Activated CD4-positive, alpha-beta T cell treated with anti-CD3 and anti-CD28 coated beads, Interleukin-2, amount 10 ng/mL, durations not matched to agents 24 days and 14 days (primary cell): Measurements from ENCODE around the gene EVX1. TPM values are rescaled to one million over a fixed set of nuclear protein-coding genes. Genes with fewer than 3 reads are reported as not detected.

Source experiments
- DNase-seq: peaks from one replicate; pipeline ENCODE4 v3.0.0; 2022
- H3K27ac Mint-ChIP-seq: one replicate; pipeline ENCODE4 v1.8.0; 2022; ENCODE audit warnings: mild to moderate bottlenecking, mixed read lengths
- H3K27me3 Mint-ChIP-seq: one replicate; pipeline ENCODE4 v1.8.0; 2022; ENCODE audit warnings: mixed read lengths
- H3K36me3 Mint-ChIP-seq: one replicate; pipeline ENCODE4 v1.8.0; 2022; ENCODE audit warnings: low read depth, mild to moderate bottlenecking, mixed read lengths
- H3K4me1 Mint-ChIP-seq: one replicate; pipeline ENCODE4 v1.8.0; 2021; ENCODE audit warnings: mixed read lengths
- H3K4me3 Mint-ChIP-seq: one replicate; pipeline ENCODE4 v1.8.0; 2022; ENCODE audit warnings: mild to moderate bottlenecking, moderate library complexity, mixed read lengths
- H3K9me3 Mint-ChIP-seq: one replicate; pipeline ENCODE4 v1.8.0; 2021; ENCODE audit warnings: mixed read lengths
- intact Hi-C: fragments of 100-400 bp; cut with micrococcal nuclease; formaldehyde crosslinking; loops from one replicate; pipeline ENCODE4 v1.15.1; 2023
- total RNA-seq: library from RNA; stranded (reverse); gene quantifications from 2 replicates; pipeline ENCODE4 v1.2.3, GENCODE V29; 2022

Gene EVX1
- total RNA-seq, 1 donor from 2014 or later, result not detected

GRCh38 chr7:27245798-27246691 lies 3.4 kb downstream of the EVX1 start:
- Mint-ChIP-seq H3K4me1 (no peaks in the 10 kb centered on the region), H3K36me3 (peaks cover 4% of the 10 kb centered on the region), H3K4me3 (no peak overlapping the region), H3K27me3 (peaks cover 86% of the 10 kb centered on the region), H3K9me3 (peaks cover 8% of the 10 kb centered on the region), H3K27ac (no peak overlapping the region)
- no peak for DNase-seq
- intact Hi-C loops, result no loop called here

GRCh38 chr7:27247000-27247399 lies 4.4 kb downstream of the EVX1 start:
- peaks cover 2% of the 10 kb centered on the region for H3K36me3 Mint-ChIP-seq
- H3K27me3 Mint-ChIP-seq, result peaks cover 81% of the 10 kb centered on the region
- intact Hi-C loops, result no loop called here
- H3K9me3 Mint-ChIP-seq, result peaks cover 6% of the 10 kb centered on the region
- no peaks in the 10 kb centered on the region for H3K4me1 Mint-ChIP-seq
- no peak overlapping the region for H3K4me3 Mint-ChIP-seq
- DNase-seq, result no peak
- no peak overlapping the region for H3K27ac Mint-ChIP-seq

GRCh38 chr7:27247452-27248426 lies 5.1 kb downstream of the EVX1 start:
- Mint-ChIP-seq H3K4me3 (no peak overlapping the region), H3K9me3 (peaks cover 6% of the 10 kb centered on the region), H3K36me3 (peaks cover 2% of the 10 kb centered on the region), H3K27me3 (peaks cover 82% of the 10 kb centered on the region), H3K4me1 (peaks cover 3% of the 10 kb centered on the region), H3K27ac (no peak overlapping the region)
- intact Hi-C loops, result no loop called here
- no peak for DNase-seq

GRCh38 chr7:27248427-27248806 lies 5.8 kb downstream of the EVX1 start:
- Mint-ChIP-seq H3K4me3 (no peak overlapping the region), H3K36me3 (peaks cover 2% of the 10 kb centered on the region), H3K4me1 (peaks cover 3% of the 10 kb centered on the region), H3K9me3 (peaks cover 5% of the 10 kb centered on the region), H3K27me3 (peaks cover 87% of the 10 kb centered on the region), H3K27ac (no peak overlapping the region)
- intact Hi-C loops, result no loop called here
- no peak for DNase-seq

GRCh38 chr7:27248911-27249723 lies 6.5 kb downstream of the EVX1 start:
- no peak for DNase-seq
- intact Hi-C loops, result no loop called here
- H3K9me3 Mint-ChIP-seq, result peaks cover 3% of the 10 kb centered on the region
- peaks cover 2% of the 10 kb centered on the region for H3K36me3 Mint-ChIP-seq
- peaks cover 88% of the 10 kb centered on the region for H3K27me3 Mint-ChIP-seq
- no peak overlapping the region for H3K4me3 Mint-ChIP-seq
- H3K4me1 Mint-ChIP-seq, result peaks cover 3% of the 10 kb centered on the region
- H3K27ac Mint-ChIP-seq, result no peak overlapping the region

- no peaks in the 10 kb centered on the region for H3K36me3 Mint-ChIP-seq
- no peak for DNase-seq
- intact Hi-C loops, result no loop called here
- H3K9me3 Mint-ChIP-seq, result peaks cover 3% of the 10 kb centered on the region
- peaks cover 3% of the 10 kb centered on the region for H3K4me1 Mint-ChIP-seq
- H3K27ac Mint-ChIP-seq, result peak overlapping the region; percentile 30
- H3K4me3 Mint-ChIP-seq, result no peak overlapping the region
- H3K27me3 Mint-ChIP-seq, result peaks cover 86% of the 10 kb centered on the region
Measured at GRCh38 chr7:27249724-27250556, 7.3 kb downstream of the EVX1 start.

- Mint-ChIP-seq H3K4me3 (no peak overlapping the region), H3K4me1 (peaks cover 3% of the 10 kb centered on the region), H3K36me3 (no peaks in the 10 kb centered on the region), H3K27ac (no peak overlapping the region), H3K9me3 (peaks cover 3% of the 10 kb centered on the region), H3K27me3 (peaks cover 80% of the 10 kb centered on the region)
- intact Hi-C loops, result no loop called here
- DNase-seq, result no peak
Measured at GRCh38 chr7:27250557-27251070, 8.0 kb downstream of the EVX1 start.

GRCh38 chr7:27251136-27251651 lies 8.6 kb downstream of the EVX1 start:
- H3K36me3 Mint-ChIP-seq, result no peaks in the 10 kb centered on the region
- intact Hi-C loops, result no loop called here
- H3K27ac Mint-ChIP-seq, result peak overlapping the region; percentile 17

GRCh38 chr7:27251652-27252590 lies 9.3 kb downstream of the EVX1 start:
- Mint-ChIP-seq H3K4me1 (peaks cover 3% of the 10 kb centered on the region), H3K27me3 (peaks cover 72% of the 10 kb centered on the region), H3K36me3 (no peaks in the 10 kb centered on the region), H3K4me3 (no peak overlapping the region), H3K27ac (no peak overlapping the region), H3K9me3 (peaks cover 3% of the 10 kb centered on the region)
- DNase-seq, result no peak
- intact Hi-C loops, result no loop called here

More at GRCh38 chr7:27251136-27251651, 8.6 kb downstream of the EVX1 start:
- Mint-ChIP-seq H3K4me3 (no peak overlapping the region), H3K27me3 (peaks cover 76% of the 10 kb centered on the region), H3K9me3 (peaks cover 3% of the 10 kb centered on the region), H3K4me1 (peaks cover 3% of the 10 kb centered on the region)
- DNase-seq, result no peak

GRCh38 chr7:27254625-27255024 lies 12.0 kb downstream of the EVX1 start:
- no peak overlapping the region for H3K27ac Mint-ChIP-seq
- H3K9me3 Mint-ChIP-seq, result peaks cover 3% of the 10 kb centered on the region
- peaks cover 3% of the 10 kb centered on the region for H3K4me1 Mint-ChIP-seq
- H3K4me3 Mint-ChIP-seq, result no peak overlapping the region
- DNase-seq, result no peak
- intact Hi-C loops, result no loop called here
- no peaks in the 10 kb centered on the region for H3K36me3 Mint-ChIP-seq
- peaks cover 45% of the 10 kb centered on the region for H3K27me3 Mint-ChIP-seq

- no peaks in the 10 kb centered on the region for H3K9me3 Mint-ChIP-seq
- H3K27ac Mint-ChIP-seq, result no peak overlapping the region
- H3K4me1 Mint-ChIP-seq, result no peaks in the 10 kb centered on the region
- H3K27me3 Mint-ChIP-seq, result peaks cover 2% of the 10 kb centered on the region
- H3K4me3 Mint-ChIP-seq, result no peak overlapping the region
- intact Hi-C loops, result no loop called here
- no peaks in the 10 kb centered on the region for H3K36me3 Mint-ChIP-seq
- no peak for DNase-seq
Measured at GRCh38 chr7:27260211-27260610, 17.6 kb downstream of the EVX1 start.

- intact Hi-C loops, result no loop called here
- Mint-ChIP-seq H3K9me3 (no peaks in the 10 kb centered on the region), H3K27ac (no peak overlapping the region), H3K4me3 (no peak overlapping the region), H3K36me3 (no peaks in the 10 kb centered on the region), H3K27me3 (peaks cover 2% of the 10 kb centered on the region), H3K4me1 (no peaks in the 10 kb centered on the region)
- no peak for DNase-seq
Measured at GRCh38 chr7:27262121-27262520, 19.5 kb downstream of the EVX1 start.
